Uterus (tissue), 4 donors: ENCODE measurements around the gene ZBTB20. TPM values are rescaled to one million over a fixed set of nuclear protein-coding genes. Genes with fewer than 3 reads are reported as not detected.
A peak's percentile ranks its signal among the peaks of the same experiment; 100 is the strongest.

Experiments
- DNase-seq, 2 donors: peaks; one replicate each; pipeline ENCODE4 v3.0.0-alpha.2; 2019 to 2020
- H3K27ac ChIP-seq, 2 donors: fragments of 200-600 bp; sonication (generic); 1 replicate in 1 of 2; 2 replicates in 1 of 2; pipeline ENCODE4 v1.5.1; 2016 to 2018
- H3K27me3 ChIP-seq, 2 donors: fragments of 200-600 bp; sonication (generic); one replicate each; pipeline ENCODE4 v1.5.1; 2018 to 2019; ENCODE audit warnings: control low read depth in 1 of 2
- H3K36me3 ChIP-seq, 2 donors: fragments of 200-600 bp; sonication (generic); one replicate each; pipeline ENCODE4 v1.5.1; 2019; ENCODE audit warnings: control low read depth in 1 of 2
- H3K4me1 ChIP-seq, 2 donors: fragments of 200-600 bp; sonication (generic); one replicate each; pipeline ENCODE4 v1.5.1; 2018 to 2019; ENCODE audit warnings: control low read depth in 1 of 2
- H3K4me3 ChIP-seq, 2 donors: fragments of 200-600 bp; sonication (generic); 1 replicate in 1 of 2; 2 replicates in 1 of 2; pipeline ENCODE4 v1.5.1; 2018 to 2019; ENCODE audit warnings: mild to moderate bottlenecking in 1 of 2
- H3K9me3 ChIP-seq, 2 donors: fragments of 200-600 bp; sonication (generic); one replicate each; pipeline ENCODE4 v1.5.1; 2019; ENCODE audit warnings: control low read depth in 1 of 2
- POLR2A ChIP-seq, 2 donors: fragments of 450-650 bp; IDR thresholded peaks; one replicate each; pipeline ENCODE4 v1.6.1; 2016; ENCODE audit warnings: antibody characterized with exemption in 2 of 2, mild to moderate bottlenecking in 1 of 2, moderate library complexity in 1 of 2
- intact Hi-C: fragments of 100-400 bp; cut with DNase I; formaldehyde crosslinking; loops from one replicate; pipeline ENCODE4 v1.15.1; 2023; ENCODE audit warnings: low total_unique reads
- total RNA-seq, 4 donors: library from RNA; depleted of rRNA in 3 of 4; stranded (reverse); fragments of >200 nt in 3 of 4; gene quantifications; one replicate each; pipeline versions ENCODE4 v1.1.0 to v1.2.4, GENCODE V29; 2014 to 2023
- TF ChIP-seq, protein P1 (sequence below), 4 experiments: fragments of 200-600 bp in 2 of 4; fragments of 450-650 bp in 2 of 4; sonication (generic) in 2 of 4; IDR thresholded peaks; one replicate each; pipeline ENCODE4 v1.5.1; 2016 to 2019; ENCODE audit warnings: antibody characterized with exemption in 4 of 4, mild to moderate bottlenecking in 2 of 4, moderate library complexity in 1 of 4
- donor health status: DM: yes; HTN: yes; CAD: no.

Gene ZBTB20
- total RNA-seq, 4 donors from 2014 or later, result 35.6 to 157 (median 85.1) TPM

DNA sequence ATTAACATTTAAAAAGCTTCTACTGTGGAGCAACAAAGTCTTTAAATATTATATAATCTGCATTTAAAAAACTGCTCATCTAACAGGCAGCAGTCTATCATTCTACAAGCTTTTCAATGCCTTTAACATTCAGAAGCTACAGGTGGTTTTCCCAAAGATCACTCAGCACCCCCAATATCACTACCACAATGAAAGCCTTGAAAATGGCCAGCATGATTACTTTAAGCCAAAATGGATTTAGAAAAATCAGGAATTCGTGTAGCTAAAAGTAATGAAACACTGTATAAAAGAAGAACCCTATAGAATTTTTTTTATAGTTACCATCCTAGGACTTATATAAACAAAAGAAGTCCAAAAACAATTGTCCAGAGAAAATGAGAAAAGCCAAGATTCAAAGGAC lies 452.8 kb downstream of the ZBTB20 start:
- Histone ChIP-seq H3K4me1 (no peaks in the 10 kb centered on the region), H3K4me3 (no peak overlapping the region), H3K36me3 (no peaks in the 10 kb centered on the region), H3K27ac (no peak overlapping the region), H3K9me3 (no peaks in the 10 kb centered on the region), H3K27me3 (no peaks in the 10 kb centered on the region)
- no peak for DNase-seq
- intact Hi-C loops, result no loop called here
- TF ChIP-seq, protein P1, sequence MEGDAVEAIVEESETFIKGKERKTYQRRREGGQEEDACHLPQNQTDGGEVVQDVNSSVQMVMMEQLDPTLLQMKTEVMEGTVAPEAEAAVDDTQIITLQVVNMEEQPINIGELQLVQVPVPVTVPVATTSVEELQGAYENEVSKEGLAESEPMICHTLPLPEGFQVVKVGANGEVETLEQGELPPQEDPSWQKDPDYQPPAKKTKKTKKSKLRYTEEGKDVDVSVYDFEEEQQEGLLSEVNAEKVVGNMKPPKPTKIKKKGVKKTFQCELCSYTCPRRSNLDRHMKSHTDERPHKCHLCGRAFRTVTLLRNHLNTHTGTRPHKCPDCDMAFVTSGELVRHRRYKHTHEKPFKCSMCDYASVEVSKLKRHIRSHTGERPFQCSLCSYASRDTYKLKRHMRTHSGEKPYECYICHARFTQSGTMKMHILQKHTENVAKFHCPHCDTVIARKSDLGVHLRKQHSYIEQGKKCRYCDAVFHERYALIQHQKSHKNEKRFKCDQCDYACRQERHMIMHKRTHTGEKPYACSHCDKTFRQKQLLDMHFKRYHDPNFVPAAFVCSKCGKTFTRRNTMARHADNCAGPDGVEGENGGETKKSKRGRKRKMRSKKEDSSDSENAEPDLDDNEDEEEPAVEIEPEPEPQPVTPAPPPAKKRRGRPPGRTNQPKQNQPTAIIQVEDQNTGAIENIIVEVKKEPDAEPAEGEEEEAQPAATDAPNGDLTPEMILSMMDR (IDR thresholded peaks at IDR 0.05), result no peak
- TF ChIP-seq POLR2A (IDR thresholded peaks at IDR 0.05), result no peak

GRCh38 chr3:114691871-114692270 lies 455.2 kb downstream of the ZBTB20 start:
- Histone ChIP-seq H3K27ac (no peak overlapping the region), H3K4me1 (no peaks in the 10 kb centered on the region), H3K4me3 (no peak overlapping the region), H3K36me3 (no peaks in the 10 kb centered on the region), H3K9me3 (no peaks in the 10 kb centered on the region), H3K27me3 (no peaks in the 10 kb centered on the region)
- no peak for DNase-seq
- TF ChIP-seq, protein P1 (IDR thresholded peaks at IDR 0.05), result no peak
- no peak for TF ChIP-seq POLR2A (IDR thresholded peaks at IDR 0.05)
- intact Hi-C loops, result no loop called here

DNA sequence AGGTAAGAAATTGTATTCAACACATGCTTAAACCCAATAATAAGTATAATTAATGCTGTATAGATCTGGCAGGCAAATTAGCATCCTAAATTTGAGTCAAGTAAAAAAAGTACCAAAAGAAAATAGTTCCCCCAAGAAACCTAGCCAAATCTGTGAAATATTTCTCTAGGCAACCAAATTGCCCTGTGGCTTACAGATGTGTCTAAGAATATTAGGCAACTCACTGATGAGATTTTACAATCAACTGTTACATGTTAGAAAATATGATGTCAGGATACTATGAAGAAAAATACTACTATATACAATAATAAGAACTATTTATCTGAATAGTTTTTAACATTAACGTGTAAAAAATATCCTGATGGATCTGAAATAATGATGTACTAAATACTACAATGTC lies 456.2 kb downstream of the ZBTB20 start:
- Histone ChIP-seq H3K4me3 (no peak overlapping the region), H3K9me3 (no peaks in the 10 kb centered on the region), H3K36me3 (no peaks in the 10 kb centered on the region), H3K27ac (no peak overlapping the region), H3K27me3 (no peaks in the 10 kb centered on the region), H3K4me1 (no peaks in the 10 kb centered on the region)
- TF ChIP-seq, protein P1 (IDR thresholded peaks at IDR 0.05), result no peak
- no peak for TF ChIP-seq POLR2A (IDR thresholded peaks at IDR 0.05)
- DNase-seq, result no peak
- intact Hi-C loops, result no loop called here

DNA sequence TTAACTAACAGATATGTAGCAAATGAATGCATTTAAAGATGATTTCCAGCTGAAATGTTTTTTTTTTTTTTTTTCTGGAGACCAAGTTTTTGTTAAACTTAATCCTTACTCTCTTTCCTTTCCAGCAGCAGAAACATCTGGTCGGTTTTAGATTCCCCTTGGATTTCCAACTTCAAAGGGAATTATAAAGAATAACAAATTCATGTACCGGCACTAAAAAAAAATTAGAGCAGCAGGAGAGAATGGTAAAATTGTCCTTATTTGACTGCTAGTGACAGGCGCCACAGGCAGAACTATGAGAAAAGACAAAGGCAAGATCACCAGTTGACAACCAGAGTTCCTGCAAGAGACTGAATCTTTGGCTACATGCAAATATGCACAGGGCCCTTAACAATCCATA lies 459.9 kb downstream of the ZBTB20 start:
- no peak for DNase-seq
- H3K27ac ChIP-seq, result peak overlapping the region; percentile 20 to 42
- intact Hi-C loops, result no loop called here
- H3K4me1 ChIP-seq, result no peaks in the 10 kb centered on the region
- H3K4me3 ChIP-seq, result no peak overlapping the region
- H3K36me3 ChIP-seq, result no peaks in the 10 kb centered on the region
- no peak for TF ChIP-seq POLR2A (IDR thresholded peaks at IDR 0.05)
- TF ChIP-seq, protein P1 (IDR thresholded peaks at IDR 0.05), result no peak
- H3K9me3 ChIP-seq, result no peaks in the 10 kb centered on the region
- H3K27me3 ChIP-seq, result no peaks in the 10 kb centered on the region

GRCh38 chr3:114686621-114687020 lies 460.5 kb downstream of the ZBTB20 start:
- no peaks in the 10 kb centered on the region for H3K36me3 ChIP-seq
- TF ChIP-seq, protein P1 (IDR thresholded peaks at IDR 0.05), result no peak
- peak overlapping the region; percentile 20 to 42 for H3K27ac ChIP-seq
- H3K4me3 ChIP-seq, result no peak overlapping the region
- H3K27me3 ChIP-seq, result no peaks in the 10 kb centered on the region
- no peak for DNase-seq
- intact Hi-C loops, result no loop called here
- H3K4me1 ChIP-seq, result no peaks in the 10 kb centered on the region
- H3K9me3 ChIP-seq, result no peaks in the 10 kb centered on the region
